ENCODE measurements around the gene RCN1. TPM values are rescaled to one million over a fixed set of nuclear protein-coding genes. Genes with fewer than 3 reads are reported as not detected.

Gene RCN1
- total and polyA plus RNA-seq, 2 experiments from 2014 or later: 534 to 557 TPM

- 94 to 96% methylated on average over 4 of the region's 4 CpGs for WGBS, 2 experiments (ENCODE audit: low coverage in 1 of 2, low lambda C conversion rate in 2 of 2, missing lambda C conversion rate in 2 of 2)
- H3K9me2 ChIP-seq (ENCODE audit: insufficient read depth): no peaks in the 10 kb centered on the region
- no peaks in the 10 kb centered on the region for H3K4me1 ChIP-seq (ENCODE audit: insufficient read depth)
- in situ Hi-C loops (cut with MboI): no loop called here
- H3K36me3 ChIP-seq (ENCODE audit: low read depth): peaks cover 12% of the 10 kb centered on the region
- peaks cover 38% of the 10 kb centered on the region for H3F3A ChIP-seq (ENCODE audit: insufficient read depth)
- H4K20me1 ChIP-seq (ENCODE audit: insufficient read depth): no peaks in the 10 kb centered on the region
- H3K4me3 ChIP-seq: no peak overlapping the region
- H3K9ac ChIP-seq: no peak overlapping the region
- DNase-seq: no peak
- no peaks in the 10 kb centered on the region for H3K79me2 ChIP-seq (ENCODE audit: insufficient read depth)
- no peaks in the 10 kb centered on the region for H3K9me3 ChIP-seq (ENCODE audit: low read depth)
- H3K27me3 ChIP-seq (replicated peaks; ENCODE audit: insufficient read depth): no peaks in the 10 kb centered on the region; the same call in 1 of the 2 replicates
- H3K27ac ChIP-seq: no peak overlapping the region
- no peak overlapping the region for H3K4me2 ChIP-seq (ENCODE audit: unreplicated experiment)
- TF ChIP-seq EZH2phosphoT487 (IDR thresholded peaks at IDR 0.05; ENCODE audit: insufficient read depth, low read depth): no peak
- TF ChIP-seq EZH2 (IDR thresholded peaks at IDR 0.05; ENCODE audit: insufficient read depth, poor library complexity, severe bottlenecking): no peak
- no peak overlapping the region for H2AFZ ChIP-seq
These were observed 18.3 kb downstream of the RCN1 start for GRCh38 chr11:32109138-32109537.

- Histone ChIP-seq H3K4me2 (ENCODE audit: unreplicated experiment) (no peak overlapping the region), H3K79me2 (ENCODE audit: insufficient read depth) (no peaks in the 10 kb centered on the region), H3K4me1 (ENCODE audit: insufficient read depth) (no peaks in the 10 kb centered on the region), H3K4me3 (no peak overlapping the region), H3K9ac (no peak overlapping the region), H3K36me3 (ENCODE audit: low read depth) (peaks cover 9% of the 10 kb centered on the region; the same call in 1 of the 2 replicates), H3K9me2 (ENCODE audit: insufficient read depth) (no peaks in the 10 kb centered on the region), H2AFZ (no peak overlapping the region), H3K9me3 (ENCODE audit: low read depth) (no peaks in the 10 kb centered on the region), H3K27ac (no peak overlapping the region), H4K20me1 (ENCODE audit: insufficient read depth) (no peaks in the 10 kb centered on the region), H3F3A (ENCODE audit: insufficient read depth) (peaks cover 34% of the 10 kb centered on the region), H3K27me3 (replicated peaks; ENCODE audit: insufficient read depth) (no peaks in the 10 kb centered on the region; the same call in 1 of the 2 replicates)
- in situ Hi-C loops (cut with MboI): no loop called here
- WGBS, 2 experiments (ENCODE audit: low coverage in 1 of 2, low lambda C conversion rate in 2 of 2, missing lambda C conversion rate in 2 of 2): 78 to 86% methylated on average over 6 of the region's 6 CpGs
- DNase-seq: no peak
- TF ChIP-seq EZH2 (IDR thresholded peaks at IDR 0.05; ENCODE audit: insufficient read depth, poor library complexity, severe bottlenecking) (no peak), EZH2phosphoT487 (IDR thresholded peaks at IDR 0.05; ENCODE audit: insufficient read depth, low read depth) (no peak)
These were observed 18.7 kb downstream of the RCN1 start for GRCh38 chr11:32109592-32109991.

- Histone ChIP-seq H3K9ac (no peak overlapping the region), H3K27me3 (replicated peaks; ENCODE audit: insufficient read depth) (no peaks in the 10 kb centered on the region; the same call in 1 of the 2 replicates), H3K79me2 (ENCODE audit: insufficient read depth) (no peaks in the 10 kb centered on the region), H3K27ac (no peak overlapping the region), H3K4me2 (ENCODE audit: unreplicated experiment) (no peak overlapping the region), H2AFZ (no peak overlapping the region), H3F3A (ENCODE audit: insufficient read depth) (peaks cover 29% of the 10 kb centered on the region), H3K4me3 (no peak overlapping the region), H3K9me3 (ENCODE audit: low read depth) (no peaks in the 10 kb centered on the region), H3K4me1 (ENCODE audit: insufficient read depth) (no peaks in the 10 kb centered on the region), H3K9me2 (ENCODE audit: insufficient read depth) (no peaks in the 10 kb centered on the region), H4K20me1 (ENCODE audit: insufficient read depth) (no peaks in the 10 kb centered on the region), H3K36me3 (ENCODE audit: low read depth) (peaks cover 6% of the 10 kb centered on the region; the same call in 1 of the 2 replicates)
- TF ChIP-seq EZH2phosphoT487 (IDR thresholded peaks at IDR 0.05; ENCODE audit: insufficient read depth, low read depth): no peak
- no peak for TF ChIP-seq EZH2 (IDR thresholded peaks at IDR 0.05; ENCODE audit: insufficient read depth, poor library complexity, severe bottlenecking)
- no peak for DNase-seq
- in situ Hi-C loops (cut with MboI): no loop called here
- WGBS, 2 experiments (ENCODE audit: low coverage in 1 of 2, low lambda C conversion rate in 2 of 2, missing lambda C conversion rate in 2 of 2): 56 to 60% methylated on average over 3 of the region's 3 CpGs
These were observed 19.9 kb downstream of the RCN1 start for GRCh38 chr11:32110795-32111194.

GRCh38 chr11:32113200-32113919, 22.5 kb downstream of the RCN1 start:
- 0 out of 2 replicates have a peak, but pooled peaks cover 5% of the 10 kb centered on the region for H3F3A ChIP-seq (ENCODE audit: insufficient read depth)
- TF ChIP-seq EZH2 (IDR thresholded peaks at IDR 0.05; ENCODE audit: insufficient read depth, poor library complexity, severe bottlenecking) (no peak), EZH2phosphoT487 (IDR thresholded peaks at IDR 0.05; ENCODE audit: insufficient read depth, low read depth) (no peak)
- no peak for DNase-seq
- H3K4me3 ChIP-seq: no peak overlapping the region
- WGBS, 2 experiments (ENCODE audit: low coverage in 1 of 2, low lambda C conversion rate in 2 of 2, missing lambda C conversion rate in 2 of 2): 17 to 28% methylated on average over 10 of the region's 10 CpGs
- H3K9me3 ChIP-seq (ENCODE audit: low read depth): no peaks in the 10 kb centered on the region
- in situ Hi-C loops (cut with MboI): no loop called here
- no peaks in the 10 kb centered on the region for H3K79me2 ChIP-seq (ENCODE audit: insufficient read depth)
- no peak overlapping the region for H3K4me2 ChIP-seq (ENCODE audit: unreplicated experiment)
- no peak overlapping the region for H3K27ac ChIP-seq
- no peak overlapping the region for H3K9ac ChIP-seq
- H3K4me1 ChIP-seq (ENCODE audit: insufficient read depth): no peaks in the 10 kb centered on the region
- no peak overlapping the region for H2AFZ ChIP-seq
- H3K27me3 ChIP-seq (replicated peaks; ENCODE audit: insufficient read depth): no peaks in the 10 kb centered on the region; the same call in 1 of the 2 replicates
- no peaks in the 10 kb centered on the region for H4K20me1 ChIP-seq (ENCODE audit: insufficient read depth)
- no peaks in the 10 kb centered on the region for H3K9me2 ChIP-seq (ENCODE audit: insufficient read depth)
- no peaks in the 10 kb centered on the region for H3K36me3 ChIP-seq (ENCODE audit: low read depth)
